Limb (tissue), 2 donors: ENCODE data around the gene ITGB3.

Experiments used
- DNase-seq, 2 donors: peaks; one replicate each; pipeline ENCODE4 v3.0.0-alpha.2; 2016; ENCODE audit errors: extremely low spot score in 2 of 2

Gene ITGB3

GRCh38 chr17:47295874-47296255 lies 42.2 kb downstream of the ITGB3 start:
- DNase-seq, result no peak

DNA sequence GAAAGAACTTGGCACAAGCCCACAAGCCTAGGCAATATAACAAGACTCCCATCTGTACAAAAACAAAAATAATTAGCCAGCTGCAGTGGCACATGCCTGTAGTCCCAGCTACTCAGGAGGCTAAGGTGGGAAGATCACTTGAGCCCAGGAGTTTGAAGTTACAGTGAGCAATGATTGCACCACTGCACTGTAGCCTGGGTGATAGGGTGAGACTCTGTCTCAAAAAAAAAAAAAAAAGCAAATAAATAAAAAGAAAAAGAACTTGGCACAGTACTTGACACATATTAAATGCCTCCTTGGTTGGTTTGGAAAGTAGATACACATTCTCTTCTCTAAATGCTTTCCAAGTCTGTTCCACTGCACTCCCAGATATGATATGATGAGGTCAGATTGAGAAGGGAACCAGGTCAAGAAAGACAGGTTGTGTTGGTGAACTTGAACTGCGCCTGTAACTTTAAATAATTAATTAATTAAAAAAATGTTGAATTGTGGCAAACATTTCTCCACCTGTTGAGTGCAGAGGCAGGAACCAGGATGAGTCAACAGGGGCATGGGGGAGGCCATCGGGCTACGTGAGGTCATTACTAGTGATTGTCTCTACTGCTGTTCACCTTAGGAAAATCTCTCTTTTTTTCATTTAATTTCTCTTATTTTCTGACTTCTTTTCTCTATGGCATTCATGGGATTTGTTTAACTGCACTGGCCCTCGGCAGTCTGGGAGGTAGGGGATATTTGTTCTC lies 44.2 kb downstream of the ITGB3 start:
- no peak for DNase-seq

DNA sequence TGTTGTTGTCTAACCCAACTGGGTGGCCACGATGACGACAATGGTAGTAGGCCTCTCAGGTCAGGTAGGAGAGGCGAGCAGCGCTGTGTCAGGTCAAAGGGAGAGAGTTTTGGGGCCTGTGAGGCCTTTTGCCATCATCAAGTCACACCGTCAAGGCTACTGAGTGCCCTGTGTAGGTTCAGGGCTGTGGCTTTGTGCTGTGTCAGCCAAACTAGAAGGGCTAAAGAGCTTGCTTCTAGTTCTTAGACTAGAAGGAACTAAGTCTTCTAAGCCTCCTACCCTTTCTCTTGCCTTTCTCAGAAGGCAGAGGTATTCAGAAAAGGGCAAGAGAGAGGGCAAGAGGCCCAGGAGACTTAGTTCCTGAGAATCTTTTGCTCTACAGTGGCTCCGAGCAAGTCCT lies 45.1 kb downstream of the ITGB3 start:
- DNase-seq, result no peak

- DNase-seq, result no peak
Observed at GRCh38 chr17:47299239-47299910, 45.7 kb downstream of the ITGB3 start.

DNA sequence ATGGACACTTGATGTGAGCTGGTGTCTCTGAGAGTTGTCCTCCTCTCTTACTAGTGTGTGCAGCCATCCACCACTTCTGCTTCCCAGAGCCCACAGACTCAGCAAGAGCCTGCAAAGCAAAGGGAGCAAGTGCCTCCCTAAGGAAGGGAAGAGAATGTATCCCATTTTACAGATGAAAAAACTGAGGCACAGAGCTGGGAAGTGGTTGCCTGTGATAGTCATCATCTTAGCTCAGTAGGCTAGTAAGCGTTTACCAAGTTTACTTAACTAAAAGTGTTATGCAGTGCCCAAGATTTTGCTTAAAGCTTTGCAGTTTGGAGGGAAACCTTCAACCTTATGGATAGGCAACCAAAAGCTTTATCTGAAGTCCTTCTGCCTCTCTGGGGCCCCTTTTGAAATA lies 47.1 kb downstream of the ITGB3 start:
- no peak for DNase-seq

- DNase-seq, result no peak
Observed at GRCh38 chr17:47301161-47301560, 47.5 kb downstream of the ITGB3 start.

- no peak for DNase-seq
Observed at GRCh38 chr17:47301831-47302230, 48.2 kb downstream of the ITGB3 start.

DNA sequence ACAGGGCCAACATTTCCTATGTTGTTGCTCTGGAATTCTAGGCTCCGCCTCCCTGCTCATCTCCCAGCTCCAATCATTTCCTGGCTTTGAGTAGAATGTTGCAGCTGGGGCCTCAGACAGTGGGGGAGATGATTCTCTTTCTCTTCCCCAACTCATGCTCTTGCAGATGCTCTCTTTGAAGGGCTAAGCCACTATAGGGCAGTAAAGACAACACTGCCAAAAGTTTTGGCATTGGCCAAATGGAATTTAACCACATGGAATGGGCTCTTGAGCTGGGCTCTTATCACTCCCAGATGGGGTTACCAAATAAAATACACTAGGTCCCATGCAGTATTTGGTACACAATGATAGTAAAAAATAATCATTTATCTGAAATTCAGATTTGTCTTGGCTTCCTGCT lies 50.6 kb downstream of the ITGB3 start:
- no peak for DNase-seq

- DNase-seq, result no peak
Observed at GRCh38 chr17:47305302-47305923, 51.8 kb downstream of the ITGB3 start.

GRCh38 chr17:47310186-47310733 lies 56.6 kb downstream of the ITGB3 start:
- no peak for DNase-seq

- DNase-seq, result no peak
Observed at GRCh38 chr17:47311420-47311819, 57.8 kb downstream of the ITGB3 start.

GRCh38 chr17:47315451-47316266 lies 62.0 kb downstream of the ITGB3 start:
- DNase-seq, result peak in 1 of 2 donors; percentile 88

- no peak for DNase-seq
Observed at GRCh38 chr17:47316311-47316710, 62.7 kb downstream of the ITGB3 start.

GRCh38 chr17:47317119-47317518 lies 63.5 kb downstream of the ITGB3 start:
- DNase-seq, result no peak

DNA sequence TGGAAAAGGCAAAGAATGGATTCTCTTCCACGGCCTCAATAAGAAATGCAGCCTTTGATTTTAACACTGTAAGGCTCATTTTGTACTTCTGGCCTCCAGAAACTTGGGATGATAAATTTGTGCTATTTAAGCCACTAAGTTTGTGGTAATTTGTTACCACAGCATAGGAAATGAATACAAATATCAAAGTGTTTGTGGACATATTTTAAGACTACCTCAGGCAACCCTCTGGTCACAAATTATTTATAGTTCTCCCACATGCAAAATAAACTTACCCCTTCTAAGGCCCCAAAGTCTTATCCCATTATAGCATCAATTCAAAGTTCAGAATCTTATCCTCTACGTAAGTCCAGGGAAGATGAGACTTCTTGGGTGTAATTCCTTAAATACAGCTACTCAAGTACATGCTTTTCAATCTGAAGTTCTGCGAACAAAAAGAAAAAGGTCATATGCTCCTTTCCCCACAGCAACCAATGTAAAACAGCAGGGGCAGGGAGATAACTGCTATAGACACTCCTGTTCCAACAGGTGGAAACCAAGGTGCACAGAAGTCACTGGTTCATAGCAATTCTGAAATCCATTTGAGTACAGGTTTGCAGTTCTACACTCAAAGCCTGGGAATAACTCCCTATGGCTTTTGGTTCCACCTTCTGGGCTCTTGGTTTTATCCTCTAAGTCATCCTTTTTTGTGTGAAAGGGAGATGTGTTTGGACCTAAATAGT lies 64.7 kb downstream of the ITGB3 start:
- no peak for DNase-seq

DNA sequence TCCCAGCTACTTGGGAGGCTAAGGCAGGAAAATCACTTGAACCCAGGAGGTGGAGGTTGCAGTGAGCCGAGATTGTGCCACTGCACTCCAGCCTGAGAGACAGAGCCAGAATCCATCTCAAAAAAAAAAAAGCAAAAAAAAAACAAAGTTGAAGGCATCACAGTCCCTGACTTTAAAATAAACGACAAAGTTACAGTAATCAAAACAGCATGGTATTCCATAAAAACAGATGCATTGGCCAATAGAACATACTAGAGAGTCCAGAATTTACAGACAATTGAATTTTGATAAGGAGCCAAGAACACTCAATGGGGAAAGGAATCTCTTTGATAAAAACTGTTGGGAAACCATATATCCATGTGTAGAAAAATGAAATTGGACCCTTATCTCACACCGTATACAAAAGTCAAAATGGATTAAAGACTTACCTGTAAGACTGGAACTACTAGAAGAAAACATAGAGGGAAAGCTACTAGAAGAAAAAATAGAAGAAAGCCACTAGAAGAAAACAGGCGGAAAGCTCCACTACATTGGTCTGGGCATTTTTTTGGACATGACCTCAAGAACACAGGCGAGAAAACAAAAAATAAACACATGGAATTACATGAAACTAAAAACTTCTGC lies 67.4 kb downstream of the ITGB3 start:
- DNase-seq, result no peak

GRCh38 chr17:47323382-47324223 lies 70.0 kb downstream of the ITGB3 start, which contains the start of gene EFCAB13:
EFCAB13 (plus strand) TSS chr17:47323955; CDS start chr17:47328354, 4,399 bp downstream.
- DNase-seq, result peak; percentile 88 to 91

GRCh38 chr17:47324224-47325020 lies 70.8 kb downstream of the ITGB3 start:
- peak in 1 of 2 donors; percentile 11 for DNase-seq

DNA sequence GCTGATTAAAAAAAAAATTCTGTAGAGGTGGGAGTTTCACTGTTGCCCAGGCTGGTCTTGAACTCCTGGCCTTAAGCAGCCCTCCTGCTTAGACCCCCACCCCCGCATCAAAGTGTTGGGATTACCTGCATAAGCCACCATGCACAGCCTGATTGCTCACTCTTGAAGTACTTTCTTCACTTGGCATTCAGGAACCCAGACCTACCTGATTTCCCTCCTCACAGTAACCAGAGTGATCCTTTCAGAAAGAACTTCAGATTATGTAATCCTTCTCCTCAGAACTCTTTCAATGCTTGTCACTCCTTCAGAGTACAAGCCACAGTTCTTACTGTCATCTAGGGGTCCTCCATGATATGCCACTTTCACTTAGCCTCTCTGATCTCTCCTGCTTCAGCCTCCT lies 71.5 kb downstream of the ITGB3 start:
- no peak for DNase-seq
